ENCODE measurements around the gene ASS1.
A peak's percentile ranks its signal among the peaks of the same experiment; 100 is the strongest.

ASS1 gene

DNA sequence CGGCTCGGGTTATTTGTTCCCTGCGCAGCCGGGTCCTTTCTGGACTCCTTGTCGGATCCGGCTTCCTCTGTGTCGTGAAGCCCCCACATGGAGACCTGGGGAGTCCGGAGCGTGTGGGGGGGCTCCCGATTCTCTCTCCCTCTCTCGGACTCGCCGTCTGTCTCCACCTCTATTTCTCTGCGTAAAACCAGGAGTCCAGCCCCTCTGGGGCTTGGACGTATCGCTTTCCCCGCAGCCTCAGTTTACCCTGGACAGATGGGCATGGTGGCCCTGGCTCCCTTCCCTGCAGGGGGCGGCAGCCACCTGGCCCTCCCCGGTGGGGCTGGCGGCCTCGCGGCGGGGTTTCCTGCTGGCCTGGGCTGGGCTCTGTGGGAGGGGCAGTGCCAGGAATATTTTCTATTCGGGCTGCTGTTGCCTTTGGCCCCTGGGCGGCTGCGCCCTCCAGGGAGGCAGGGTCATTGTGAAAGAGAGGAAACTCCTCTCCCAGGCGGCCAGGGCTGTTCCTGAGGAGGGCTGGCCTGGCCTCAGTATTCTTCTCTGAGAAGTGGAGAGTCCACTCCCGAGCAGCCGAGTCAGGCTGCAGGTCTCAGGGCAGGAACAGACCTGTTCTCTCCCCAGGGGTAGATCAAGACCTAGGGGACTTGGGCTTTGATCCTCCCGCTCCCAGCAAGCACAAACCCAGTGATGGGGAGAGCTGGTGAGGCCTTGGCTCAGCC is 665 bp downstream of the ASS1 start:
- no peaks in the 10 kb centered on the region for H3K27me3 ChIP-seq
- H3K4me3 ChIP-seq = peak overlapping the region; percentile 57 to 80
- no peaks in the 10 kb centered on the region for H3K36me3 ChIP-seq
- intact Hi-C loops (cut with DNase I; ENCODE audit: low total_unique reads) = no loop called here
- peaks cover 5 to 11% (median 9%) of the 10 kb centered on the region in 3 donors for H3K9me3 ChIP-seq
- peak overlapping the region; percentile 73 to 79 for H3K27ac ChIP-seq
- DNase-seq = peak; percentile 66 to 92
- peaks cover 0 to 47% (median 40%) of the 10 kb centered on the region in 4 donors for H3K4me1 ChIP-seq
- peak in 1 of 2 experiments; percentile 9 for TF ChIP-seq CTCF (IDR thresholded peaks at IDR 0.05)

DNA sequence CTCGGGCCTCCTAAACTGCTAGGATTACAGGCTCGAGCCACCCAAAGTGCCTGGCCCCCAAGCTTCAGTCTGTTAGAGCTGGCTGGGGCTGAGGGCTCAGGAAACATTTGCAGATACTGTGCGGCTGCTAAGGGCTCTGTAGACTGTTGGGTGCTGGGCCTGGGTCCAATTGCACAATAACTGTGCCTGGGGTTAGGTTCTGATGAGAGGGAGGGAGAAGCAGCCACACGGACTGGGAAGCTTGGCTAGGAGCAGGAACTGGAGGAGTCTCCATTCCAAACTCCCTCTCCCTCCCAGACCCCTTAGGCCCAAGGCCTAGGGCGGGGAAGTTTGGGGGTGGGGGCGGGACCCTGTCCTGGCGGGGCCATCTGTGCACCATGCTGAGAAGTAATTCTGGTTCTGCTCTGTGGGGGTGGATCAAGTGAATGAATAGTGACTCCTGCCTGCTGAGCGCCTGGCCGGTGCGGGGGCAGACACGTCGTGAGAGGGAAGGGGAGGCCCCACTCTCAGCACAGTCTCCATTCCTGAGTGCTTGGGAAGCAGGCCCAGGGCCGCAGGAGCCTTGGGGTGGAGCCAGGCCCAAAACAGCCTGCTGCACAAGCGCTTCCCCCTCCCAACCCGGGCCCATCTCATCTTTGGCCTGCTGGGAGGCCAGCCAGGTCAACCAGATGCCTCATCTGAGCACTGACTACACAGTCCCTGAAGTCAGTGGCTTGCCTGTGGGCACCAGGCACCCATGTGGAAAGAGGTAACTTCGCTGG is 1.5 kb downstream of the ASS1 start:
- Histone ChIP-seq H3K4me1 (peaks cover 0 to 56% (median 49%) of the 10 kb centered on the region in 4 donors), H3K4me3 (peak overlapping the region; percentile 57 to 80)

DNA sequence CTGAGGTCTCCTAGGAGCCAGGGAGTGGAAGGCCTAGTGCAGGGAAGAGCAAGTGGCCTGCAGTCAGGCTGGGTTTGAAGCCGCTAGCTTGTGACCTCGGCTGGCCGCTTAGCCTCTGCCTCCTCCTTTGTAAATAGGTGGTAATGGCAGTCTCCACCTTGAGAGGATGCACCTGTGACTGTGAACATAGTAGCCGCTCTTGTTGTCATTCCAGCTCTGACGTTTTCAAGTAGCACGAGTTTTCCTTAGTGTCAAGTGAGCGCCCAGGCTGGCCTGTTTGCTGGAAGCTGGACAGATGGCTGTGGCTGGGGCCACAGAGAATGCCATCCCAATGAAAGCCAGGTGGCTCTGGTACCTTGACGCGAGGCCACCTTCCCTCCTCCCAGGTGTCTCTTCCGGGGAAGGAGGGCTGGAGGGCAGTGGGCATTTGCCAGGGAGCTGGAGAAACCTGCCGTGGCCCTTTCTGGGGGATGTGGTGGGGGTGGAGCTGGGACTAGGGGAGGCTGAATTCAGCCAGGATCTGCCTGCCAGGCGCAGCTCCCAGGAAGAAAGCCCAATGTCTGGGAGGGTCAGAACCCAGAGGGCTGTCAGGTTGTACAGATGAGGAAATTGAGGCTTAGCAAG is 2.5 kb downstream of the ASS1 start:
- no peak for TF ChIP-seq CTCF (IDR thresholded peaks at IDR 0.05)
- Histone ChIP-seq H3K36me3 (no peaks in the 10 kb centered on the region), H3K4me3 (no peak overlapping the region), H3K27me3 (no peaks in the 10 kb centered on the region), H3K4me1 (peaks cover 0 to 66% (median 58%) of the 10 kb centered on the region in 4 donors), H3K9me3 (no peaks in the 10 kb centered on the region), H3K27ac (peak overlapping the region; percentile 73 to 79)
- DNase-seq = no peak
- intact Hi-C loops (cut with DNase I; ENCODE audit: low total_unique reads) = no loop called here

More for the DNA sequence above, 1.5 kb downstream of the ASS1 start:
- no peak for TF ChIP-seq CTCF (IDR thresholded peaks at IDR 0.05)
- Histone ChIP-seq H3K36me3 (no peaks in the 10 kb centered on the region), H3K27ac (peak overlapping the region; percentile 73 to 79), H3K9me3 (peaks cover 0 to 3% (median 3%) of the 10 kb centered on the region in 3 donors), H3K27me3 (no peaks in the 10 kb centered on the region)
- DNase-seq = peak; percentile 87 to 93
- intact Hi-C loops (cut with DNase I; ENCODE audit: low total_unique reads) = no loop called here

DNA sequence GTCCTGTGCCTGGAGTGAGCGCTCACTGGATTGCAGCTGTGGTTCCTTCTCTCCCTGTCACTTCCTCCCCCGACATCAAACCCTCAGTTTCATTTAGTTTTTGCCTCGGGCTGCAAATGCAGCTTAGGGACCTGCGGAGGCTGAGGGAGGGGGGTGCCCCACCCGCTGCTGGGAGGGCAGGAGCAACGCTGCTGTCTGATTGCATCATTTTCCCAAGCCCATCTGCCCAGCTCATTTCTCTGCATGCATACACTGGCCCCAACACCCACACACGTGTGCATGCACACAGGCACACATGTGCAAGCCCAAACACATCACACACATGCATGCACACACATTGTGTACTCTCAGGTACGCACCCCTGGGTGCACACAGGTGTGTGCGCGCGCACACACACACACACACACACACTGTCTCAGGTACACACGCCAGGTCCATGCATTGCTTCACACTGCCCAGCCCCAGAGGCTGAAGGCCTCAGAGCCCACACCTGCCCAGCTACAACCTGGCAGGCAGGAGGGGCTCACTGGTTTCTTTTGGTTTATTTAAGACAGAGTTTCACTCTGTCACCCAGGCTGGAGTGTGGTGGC is 3.4 kb downstream of the ASS1 start:
- H3K4me3 ChIP-seq = no peak overlapping the region
- H3K27ac ChIP-seq = no peak overlapping the region
- no peaks in the 10 kb centered on the region for H3K9me3 ChIP-seq
- no peak for TF ChIP-seq CTCF (IDR thresholded peaks at IDR 0.05)
- intact Hi-C loops (cut with DNase I; ENCODE audit: low total_unique reads) = no loop called here
- H3K4me1 ChIP-seq = peaks cover 0 to 72% (median 58%) of the 10 kb centered on the region in 4 donors
- no peaks in the 10 kb centered on the region for H3K36me3 ChIP-seq
- H3K27me3 ChIP-seq = no peaks in the 10 kb centered on the region
- no peak for DNase-seq

DNA sequence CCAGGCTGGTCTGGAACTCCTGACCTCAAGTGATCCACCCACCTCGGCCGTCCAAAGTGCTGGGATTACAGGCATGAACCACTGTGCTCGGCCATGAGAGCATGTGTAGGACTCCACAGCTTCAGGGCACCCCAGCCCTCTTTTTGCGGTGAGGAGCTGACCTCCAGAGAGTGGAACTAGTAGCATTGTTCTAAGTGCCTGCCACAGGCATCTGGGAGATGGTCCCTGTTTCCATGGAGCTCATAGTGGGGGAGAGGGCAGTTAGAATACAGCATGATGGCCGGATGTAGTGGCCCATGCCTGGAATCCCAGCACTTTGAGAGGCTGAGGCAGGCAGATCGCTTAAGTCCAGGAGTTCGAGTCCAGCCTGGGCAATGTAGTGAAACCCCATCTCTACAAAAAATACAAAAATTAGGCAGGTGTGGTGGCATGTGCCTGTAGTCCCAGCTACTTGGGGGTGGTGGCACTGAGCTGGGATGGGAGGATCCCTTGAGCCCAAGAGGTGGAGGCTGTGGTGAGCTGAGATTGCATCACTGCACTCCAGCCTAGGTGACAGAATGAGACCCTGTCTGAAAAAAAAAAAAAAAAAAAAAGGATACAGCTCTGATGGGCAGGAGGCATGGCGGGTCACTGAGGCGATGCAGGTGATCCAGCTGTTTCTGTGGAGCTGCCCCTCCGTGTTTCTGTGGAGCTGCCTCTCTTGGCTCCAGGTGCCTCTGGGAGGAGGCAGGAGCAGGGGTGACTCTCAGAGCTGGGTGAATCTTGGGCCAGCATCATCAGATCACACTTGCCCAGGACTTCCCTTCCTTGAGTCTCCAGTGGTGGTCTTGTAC is 4.2 kb downstream of the ASS1 start:
- H3K4me1 ChIP-seq = peaks cover 0 to 80% (median 58%) of the 10 kb centered on the region in 4 donors
- no peak for DNase-seq
- no peak overlapping the region for H3K4me3 ChIP-seq
- no peaks in the 10 kb centered on the region for H3K27me3 ChIP-seq
- TF ChIP-seq CTCF (IDR thresholded peaks at IDR 0.05) = no peak
- no peaks in the 10 kb centered on the region for H3K9me3 ChIP-seq
- H3K27ac ChIP-seq = no peak overlapping the region
- intact Hi-C loops (cut with DNase I; ENCODE audit: low total_unique reads) = no loop called here
- H3K36me3 ChIP-seq = no peaks in the 10 kb centered on the region
